HG02623 (cell line): ENCODE data around the gene MLLT3.

Experiments used
- ATAC-seq: cut with Tn5 transposase; IDR thresholded peaks from one replicate; pipeline ENCODE4 v1.9.1; 2021; ENCODE audit warnings: moderate library complexity; ENCODE audit not compliant: unreplicated experiment

The MLLT3 gene

GRCh38 chr9:20481437-20481836 lies 140.9 kb downstream of the MLLT3 start:
- no peak for ATAC-seq

GRCh38 chr9:20480249-20480648 lies 142.1 kb downstream of the MLLT3 start:
- no peak for ATAC-seq

- ATAC-seq, result peak; percentile 79
Observed at GRCh38 chr9:20479419-20480155, 142.7 kb downstream of the MLLT3 start.

- ATAC-seq, result no peak
Observed at GRCh38 chr9:20478786-20479185, 143.5 kb downstream of the MLLT3 start.

- ATAC-seq, result no peak
Observed at GRCh38 chr9:20477940-20478620, 144.2 kb downstream of the MLLT3 start.

GRCh38 chr9:20476912-20477521 lies 145.3 kb downstream of the MLLT3 start:
- no peak for ATAC-seq

- ATAC-seq, result no peak
Observed at GRCh38 chr9:20474496-20474895, 147.8 kb downstream of the MLLT3 start.

- no peak for ATAC-seq
Observed at GRCh38 chr9:20473515-20474013, 148.7 kb downstream of the MLLT3 start.

- no peak for ATAC-seq
Observed at GRCh38 chr9:20472342-20473045, 149.8 kb downstream of the MLLT3 start.

- ATAC-seq, result no peak
Observed at GRCh38 chr9:20466328-20467008, 155.8 kb downstream of the MLLT3 start.

GRCh38 chr9:20464242-20464641 lies 158.1 kb downstream of the MLLT3 start:
- ATAC-seq, result no peak

- ATAC-seq, result no peak
Observed at GRCh38 chr9:20463823-20464222, 158.5 kb downstream of the MLLT3 start.

GRCh38 chr9:20462410-20462809 lies 159.9 kb downstream of the MLLT3 start:
- no peak for ATAC-seq

- no peak for ATAC-seq
Observed at GRCh38 chr9:20447291-20447690, 175.0 kb downstream of the MLLT3 start.

GRCh38 chr9:20446248-20446647 lies 176.1 kb downstream of the MLLT3 start:
- ATAC-seq, result no peak

- ATAC-seq, result no peak
Observed at GRCh38 chr9:20442461-20443319, 179.6 kb downstream of the MLLT3 start.

- no peak for ATAC-seq
Observed at GRCh38 chr9:20441711-20442423, 180.4 kb downstream of the MLLT3 start.

GRCh38 chr9:20441166-20441565 lies 181.1 kb downstream of the MLLT3 start:
- ATAC-seq, result no peak

- no peak for ATAC-seq
Observed at GRCh38 chr9:20437476-20437875, 184.8 kb downstream of the MLLT3 start.
